H1 (cell line): Measurements from ENCODE around the gene CCDC81. TPM values are rescaled to one million over a fixed set of nuclear protein-coding genes. Genes with fewer than 3 reads are reported as not detected.

ENCODE experiments used
- ATF3 ChIP-seq: IDR thresholded peaks from 2 replicates; pipeline ENCODE4 v1.6.1; 2011; ENCODE audit warnings: low read depth, mild to moderate bottlenecking, low read length; ENCODE audit not compliant: insufficient read depth
- EZH2 ChIP-seq: fragments of 200-600 bp; sonication (generic); IDR thresholded peaks from 2 replicates; pipeline ENCODE4 v1.7.1; 2012; ENCODE audit warnings: low read depth, mild to moderate bottlenecking, moderate library complexity, low read length, inconsistent platforms; ENCODE audit not compliant: severe bottlenecking
- SP4 ChIP-seq: IDR thresholded peaks from 2 replicates; pipeline ENCODE4 v1.6.1; 2012; ENCODE audit warnings: low read length, inconsistent platforms
- TCF12 ChIP-seq: IDR thresholded peaks from 2 replicates; pipeline ENCODE4 v1.6.1; 2011; ENCODE audit warnings: low read depth, mild to moderate bottlenecking, low read length
- polyA plus RNA-seq, 7 experiments: library from polyadenylated mRNA; depleted of rRNA in 3 of 7; stranded (reverse) in 5 of 7; unstranded in 2 of 7; fragments of >200 nt in 5 of 7; fragments of 200-250 nt in 2 of 7; gene quantifications; 1 replicate in 5 of 7; 2 replicates in 1 of 7; 4 replicates in 1 of 7; pipeline versions ENCODE4 v1.2.1 to v1.2.3, GENCODE V29; 2011 to 2013; ENCODE audit warnings: missing spikeins in 2 of 7, mixed read lengths in 2 of 7
- total RNA-seq: library from RNA; stranded (reverse); fragmentation: NEBNext Ultra II Directional; extraction: Animal tissue kit (Norgen Biotek cat#: 25700); gene quantifications from 2 replicates; pipeline ENCODE4 v1.2.1, GENCODE V29; 2021

Gene CCDC81
- total and polyA plus RNA-seq, 2 of the 8 experiments (the other 6 are each of a cell fraction or from before 2014, with no cell fraction given) = 0.30 to 0.58 TPM

- TF ChIP-seq ATF3 (no peak), TCF12 (no peak), EZH2 (no peak), SP4 (no peak)
Observed at GRCh38 chr11:86459682-86460460, 85.2 kb downstream of the CCDC81 start (continued).
